Neuron (in vitro differentiated cells): ENCODE measurements around the gene PBRM1.

Experiments
- H2AFZ ChIP-seq: one replicate; pipeline ENCODE4 v1.6.1; 2013; ENCODE audit warnings: low read depth, mild to moderate bottlenecking, inconsistent platforms, low read length, moderate library complexity
- H3K27me3 ChIP-seq: one replicate; pipeline ENCODE4 v1.6.1; 2013; ENCODE audit warnings: low read length; ENCODE audit not compliant: insufficient read depth
- H3K36me3 ChIP-seq: one replicate; pipeline ENCODE4 v1.6.1; 2013; ENCODE audit warnings: low read length; ENCODE audit not compliant: insufficient read depth
- H3K4me1 ChIP-seq: one replicate; pipeline ENCODE4 v1.6.1; 2013; ENCODE audit warnings: low read length; ENCODE audit not compliant: insufficient read depth
- H3K4me3 ChIP-seq: 2 replicates; pipeline ENCODE4 v1.5.1; 2013; ENCODE audit warnings: mild to moderate bottlenecking, low read length, moderate library complexity
- H3K9me3 ChIP-seq: one replicate; pipeline ENCODE4 v1.6.1; 2013; ENCODE audit warnings: low read length

The PBRM1 gene

GRCh38 chr3:52546111-52546901, 139.4 kb downstream of the PBRM1 start:
- Histone ChIP-seq H3K4me3 (no peak overlapping the region), H3K27me3 (no peaks in the 10 kb centered on the region), H3K4me1 (no peaks in the 10 kb centered on the region), H3K9me3 (no peaks in the 10 kb centered on the region), H2AFZ (no peak overlapping the region), H3K36me3 (peaks cover 61% of the 10 kb centered on the region)

GRCh38 chr3:52544937-52545336, 140.8 kb downstream of the PBRM1 start:
- no peaks in the 10 kb centered on the region for H3K9me3 ChIP-seq
- peaks cover 56% of the 10 kb centered on the region for H3K36me3 ChIP-seq
- H3K4me1 ChIP-seq = no peaks in the 10 kb centered on the region
- no peak overlapping the region for H3K4me3 ChIP-seq
- H3K27me3 ChIP-seq = no peaks in the 10 kb centered on the region
- no peak overlapping the region for H2AFZ ChIP-seq

- H3K9me3 ChIP-seq = no peaks in the 10 kb centered on the region
- H3K36me3 ChIP-seq = peaks cover 28% of the 10 kb centered on the region
- H3K4me1 ChIP-seq = peaks cover 13% of the 10 kb centered on the region
- H3K27me3 ChIP-seq = no peaks in the 10 kb centered on the region
- no peak overlapping the region for H2AFZ ChIP-seq
- H3K4me3 ChIP-seq = no peak overlapping the region
These were observed 144.7 kb downstream of the PBRM1 start for GRCh38 chr3:52541050-52541449.

- H2AFZ ChIP-seq = no peak overlapping the region
- H3K4me1 ChIP-seq = peaks cover 17% of the 10 kb centered on the region
- no peak overlapping the region for H3K4me3 ChIP-seq
- no peaks in the 10 kb centered on the region for H3K9me3 ChIP-seq
- peaks cover 19% of the 10 kb centered on the region for H3K36me3 ChIP-seq
- no peaks in the 10 kb centered on the region for H3K27me3 ChIP-seq
These were observed 146.6 kb downstream of the PBRM1 start for GRCh38 chr3:52539010-52539653.

- peaks cover 14% of the 10 kb centered on the region for H3K36me3 ChIP-seq
- H3K9me3 ChIP-seq = no peaks in the 10 kb centered on the region
- no peaks in the 10 kb centered on the region for H3K27me3 ChIP-seq
- H3K4me3 ChIP-seq = peak overlapping the region; percentile 56
- H2AFZ ChIP-seq = no peak overlapping the region
- H3K4me1 ChIP-seq = peaks cover 17% of the 10 kb centered on the region
These were observed 147.8 kb downstream of the PBRM1 start for GRCh38 chr3:52537726-52538421.

GRCh38 chr3:52537165-52537620, 148.5 kb downstream of the PBRM1 start:
- Histone ChIP-seq H3K9me3 (no peaks in the 10 kb centered on the region), H3K36me3 (peaks cover 14% of the 10 kb centered on the region), H2AFZ (no peak overlapping the region), H3K4me3 (peak overlapping the region; percentile 56), H3K4me1 (peaks cover 19% of the 10 kb centered on the region), H3K27me3 (no peaks in the 10 kb centered on the region)

GRCh38 chr3:52536369-52537164, 149.1 kb downstream of the PBRM1 start, which contains the start of gene UQCC5:
Gene UQCC5 (plus strand): TSS chr3:52536605. CDS start chr3:52536756, 151 bp downstream.
- Histone ChIP-seq H3K4me1 (peaks cover 20% of the 10 kb centered on the region), H3K27me3 (no peaks in the 10 kb centered on the region), H2AFZ (peak within 1 kb of the TSS; percentile 14), H3K9me3 (no peaks in the 10 kb centered on the region), H3K4me3 (peak within 1 kb of the TSS; percentile 56), H3K36me3 (peaks cover 14% of the 10 kb centered on the region)

- Histone ChIP-seq H2AFZ (no peak overlapping the region), H3K9me3 (no peaks in the 10 kb centered on the region), H3K4me1 (peaks cover 20% of the 10 kb centered on the region), H3K36me3 (peaks cover 10% of the 10 kb centered on the region), H3K4me3 (no peak overlapping the region), H3K27me3 (no peaks in the 10 kb centered on the region)
These were observed 149.7 kb downstream of the PBRM1 start for GRCh38 chr3:52536112-52536368.

GRCh38 chr3:52535411-52536111, 150.2 kb downstream of the PBRM1 start:
- peaks cover 6% of the 10 kb centered on the region for H3K36me3 ChIP-seq
- peaks cover 20% of the 10 kb centered on the region for H3K4me1 ChIP-seq
- no peaks in the 10 kb centered on the region for H3K9me3 ChIP-seq
- no peaks in the 10 kb centered on the region for H3K27me3 ChIP-seq
- H2AFZ ChIP-seq = no peak overlapping the region
- no peak overlapping the region for H3K4me3 ChIP-seq

GRCh38 chr3:52534281-52535183, 151.2 kb downstream of the PBRM1 start:
- peaks cover 20% of the 10 kb centered on the region for H3K4me1 ChIP-seq
- peaks cover 5% of the 10 kb centered on the region for H3K36me3 ChIP-seq
- no peak overlapping the region for H2AFZ ChIP-seq
- no peaks in the 10 kb centered on the region for H3K27me3 ChIP-seq
- no peaks in the 10 kb centered on the region for H3K9me3 ChIP-seq
- peak overlapping the region; percentile 15 for H3K4me3 ChIP-seq

- no peaks in the 10 kb centered on the region for H3K9me3 ChIP-seq
- peak within 1 kb of the TSS; percentile 53 for H3K4me3 ChIP-seq
- H3K4me1 ChIP-seq = peaks cover 20% of the 10 kb centered on the region
- no peaks in the 10 kb centered on the region for H3K27me3 ChIP-seq
- no peak within 1 kb of the TSS for H2AFZ ChIP-seq
- H3K36me3 ChIP-seq = peaks cover 7% of the 10 kb centered on the region
These were observed 152.0 kb downstream of the PBRM1 start, which contains the start of gene NT5DC2 for GRCh38 chr3:52533623-52534280. Gene NT5DC2 (minus strand): TSS chr3:52533857. CDS start chr3:52533737, 120 bp downstream.
